HPDE6-E6E7 (cell line): ENCODE measurements around the gene SSBP2.

ENCODE experiments used
- DNase-seq: peaks from one replicate; pipeline ENCODE4 v3.0.0; 2011; ENCODE audit warnings: missing footprints; ENCODE audit errors: extremely low spot score

SSBP2 gene

GRCh38 chr5:81751009-81751835 is at the start of gene SSBP2:
Gene SSBP2, minus strand, starts transcription at chr5:81751097. Its CDS starts 55 bp downstream, at chr5:81751042.
- DNase-seq, result peak; percentile 79

- no peak for DNase-seq
Measured at GRCh38 chr5:81795666-81796065, 44.8 kb upstream of the SSBP2 start.

GRCh38 chr5:81794226-81794625 is 43.3 kb upstream of the SSBP2 start:
- no peak for DNase-seq

DNA sequence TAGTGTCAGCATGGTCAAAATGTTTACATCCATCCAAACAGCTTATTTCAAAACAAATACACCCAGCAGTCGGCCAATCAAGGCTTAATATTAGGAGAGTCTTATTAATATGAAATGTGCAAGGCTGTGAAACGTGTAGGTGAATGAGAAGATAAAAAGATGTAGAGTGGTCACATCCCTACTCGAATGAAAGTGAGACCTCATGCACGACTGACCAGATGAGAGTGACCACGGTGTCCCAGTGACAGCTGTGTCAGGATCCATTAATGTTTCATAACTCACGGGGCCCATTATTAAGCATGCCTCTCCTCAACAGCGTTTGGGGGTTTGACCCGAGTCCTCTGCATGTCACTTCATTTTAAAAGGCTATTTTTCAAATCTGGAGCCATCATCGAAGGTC is 39.4 kb upstream of the SSBP2 start:
- no peak for DNase-seq

GRCh38 chr5:81789033-81789432 is 38.1 kb upstream of the SSBP2 start:
- no peak for DNase-seq

GRCh38 chr5:81788329-81788728 is 37.4 kb upstream of the SSBP2 start:
- DNase-seq, result no peak

DNA sequence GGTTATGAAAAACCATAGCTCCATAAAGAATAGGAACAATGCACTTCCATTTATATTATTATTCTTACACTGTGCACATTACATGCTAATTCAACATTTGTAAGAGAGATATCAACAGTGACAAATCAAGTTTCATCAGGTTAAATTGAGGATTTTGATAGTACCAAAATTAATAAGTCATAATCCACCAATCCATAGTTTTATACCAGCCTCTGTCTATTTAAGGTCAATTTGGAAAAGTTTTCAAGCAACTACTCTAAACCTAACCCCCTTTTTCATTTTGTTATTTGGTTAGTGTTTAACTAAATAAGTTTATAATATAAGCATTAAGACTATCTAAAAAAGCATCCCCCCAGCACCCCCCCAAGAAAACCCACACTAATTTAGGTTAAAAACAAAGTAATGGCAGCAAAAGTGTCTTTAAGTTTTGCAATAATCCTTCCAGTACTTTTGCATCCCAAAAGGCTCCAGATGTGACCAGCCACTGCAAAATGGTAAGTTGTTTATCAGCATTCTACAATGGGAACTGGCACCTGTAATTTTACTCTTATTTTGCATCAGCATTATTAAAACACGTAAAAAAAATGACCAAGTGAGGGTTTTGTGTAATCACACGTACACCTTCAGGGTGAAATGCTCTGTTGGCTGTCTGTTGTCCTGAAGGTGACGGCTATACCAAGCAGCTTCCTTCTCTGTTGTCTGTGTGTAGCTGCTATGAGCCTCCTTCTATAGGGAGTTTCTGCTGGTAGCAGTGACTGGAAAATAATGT is 36.8 kb upstream of the SSBP2 start:
- DNase-seq, result no peak

- DNase-seq, result no peak
Measured at GRCh38 chr5:81786991-81787390, 36.1 kb upstream of the SSBP2 start.

- DNase-seq, result peak; percentile 34
Measured at GRCh38 chr5:81786496-81786895, 35.6 kb upstream of the SSBP2 start.

GRCh38 chr5:81785322-81785721 is 34.4 kb upstream of the SSBP2 start:
- no peak for DNase-seq

- DNase-seq, result no peak
Measured at GRCh38 chr5:81783401-81783800, 32.5 kb upstream of the SSBP2 start.

DNA sequence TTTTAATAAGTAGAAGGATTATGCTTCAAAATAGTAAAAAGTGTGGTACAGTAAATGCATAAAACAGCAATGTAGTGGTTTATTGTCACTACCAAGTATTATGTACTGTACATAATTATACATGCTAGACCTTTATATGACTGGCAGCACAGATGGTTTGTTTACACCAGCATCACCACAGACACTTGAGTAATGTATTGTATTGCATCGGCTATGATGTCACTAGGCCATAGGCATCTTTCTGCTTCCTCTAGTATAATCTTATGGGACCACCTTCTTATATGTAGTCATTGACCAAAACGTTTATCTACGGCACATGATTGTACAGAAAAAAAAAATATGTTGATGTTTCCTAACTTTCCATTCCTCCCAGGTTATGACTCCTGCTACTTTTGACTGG is 31.9 kb upstream of the SSBP2 start:
- no peak for DNase-seq

GRCh38 chr5:81779916-81780266 is 29.0 kb upstream of the SSBP2 start:
- no peak for DNase-seq

- DNase-seq, result no peak
Measured at GRCh38 chr5:81779125-81779915, 28.4 kb upstream of the SSBP2 start.

DNA sequence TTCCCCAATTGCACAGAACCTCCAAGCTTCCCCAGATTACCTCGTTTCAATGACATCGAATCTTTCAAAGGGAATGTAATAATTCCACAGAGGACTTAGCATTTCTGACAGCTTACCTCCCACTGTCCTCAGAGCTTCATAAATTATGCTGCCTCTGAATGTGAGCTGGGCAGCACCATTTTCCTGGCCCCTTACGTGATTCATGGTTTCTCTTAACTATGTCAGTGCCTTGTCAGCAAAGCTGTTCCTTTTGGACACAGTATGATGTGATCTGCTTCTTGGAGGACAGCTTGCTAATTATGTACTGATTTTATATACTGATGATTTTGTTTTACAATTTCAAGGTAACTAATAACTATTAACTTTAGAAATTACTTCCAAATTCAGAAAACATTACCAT is 27.7 kb upstream of the SSBP2 start:
- no peak for DNase-seq

- DNase-seq, result no peak
Measured at GRCh38 chr5:81776258-81776657, 25.4 kb upstream of the SSBP2 start.

GRCh38 chr5:81774374-81774773 is 23.5 kb upstream of the SSBP2 start:
- DNase-seq, result no peak

- DNase-seq, result no peak
Measured at GRCh38 chr5:81773574-81773973, 22.7 kb upstream of the SSBP2 start.

- DNase-seq, result no peak
Measured at GRCh38 chr5:81773161-81773560, 22.3 kb upstream of the SSBP2 start.

DNA sequence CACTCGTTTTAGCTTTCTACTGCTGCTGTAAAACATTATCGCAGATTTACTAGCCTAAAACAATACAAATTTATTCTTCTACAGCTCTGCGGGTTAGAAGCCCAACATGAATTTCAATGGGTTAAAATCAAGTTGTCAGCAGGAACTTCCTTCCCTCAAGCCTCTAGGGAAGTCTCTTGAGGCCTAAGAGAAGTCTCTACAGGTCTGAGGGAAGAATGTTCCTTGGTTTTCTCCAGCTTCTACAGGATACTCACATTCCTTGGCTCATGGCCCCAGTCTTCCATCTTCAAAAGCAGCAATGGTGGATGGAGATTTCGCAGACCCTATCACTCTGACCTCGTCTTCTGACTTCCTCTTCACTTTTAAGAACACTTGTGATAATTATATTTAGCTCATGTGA is 21.6 kb upstream of the SSBP2 start:
- DNase-seq, result no peak

DNA sequence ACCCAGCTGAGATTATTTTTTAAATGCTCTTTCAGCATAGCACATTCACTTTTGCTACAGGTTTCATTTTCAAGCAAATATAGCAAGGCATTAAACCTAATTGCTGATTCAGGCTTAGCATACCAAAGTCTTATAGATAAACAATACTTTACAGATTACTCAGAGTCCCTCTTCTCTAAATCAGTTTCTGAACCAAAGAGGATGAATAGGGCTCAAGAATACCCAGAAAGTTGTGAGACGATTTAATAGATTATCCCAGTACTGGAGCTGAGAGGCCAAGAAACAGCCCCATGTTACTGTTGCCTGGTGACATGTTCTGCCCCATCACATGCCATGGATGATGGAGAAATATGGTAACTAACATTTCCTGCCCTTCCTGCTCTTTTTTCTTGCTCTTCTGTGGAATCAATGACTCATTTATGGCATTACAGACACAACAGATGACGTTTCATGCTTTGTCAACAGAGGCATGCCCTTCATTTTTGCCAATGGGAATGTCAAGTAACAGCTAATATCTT is 18.1 kb upstream of the SSBP2 start:
- peak; percentile 82 for DNase-seq

GRCh38 chr5:81767938-81768337 is 17.0 kb upstream of the SSBP2 start:
- no peak for DNase-seq
